Endothelial cell of umbilical vein (primary cell): ENCODE measurements around the gene IQSEC3.

ENCODE experiments used
- MYC ChIP-seq: IDR thresholded peaks from one replicate; pipeline ENCODE4 v1.6.1; 2011; ENCODE audit warnings: mild to moderate bottlenecking, low read depth, low read length
- TF ChIP-seq, protein P1 (sequence below), 2 donors: IDR thresholded peaks; 1 replicate in 1 of 2; 2 replicates in 1 of 2; pipeline ENCODE4 v1.5.1; 2011; ENCODE audit warnings: low read length in 2 of 2, mild to moderate bottlenecking in 2 of 2, moderate library complexity in 2 of 2, control low read depth in 1 of 2, inconsistent platforms in 1 of 2, low read depth in 1 of 2; ENCODE audit not compliant: insufficient read depth in 1 of 2; ENCODE audit errors: extremely low read depth in 1 of 2

DNA sequence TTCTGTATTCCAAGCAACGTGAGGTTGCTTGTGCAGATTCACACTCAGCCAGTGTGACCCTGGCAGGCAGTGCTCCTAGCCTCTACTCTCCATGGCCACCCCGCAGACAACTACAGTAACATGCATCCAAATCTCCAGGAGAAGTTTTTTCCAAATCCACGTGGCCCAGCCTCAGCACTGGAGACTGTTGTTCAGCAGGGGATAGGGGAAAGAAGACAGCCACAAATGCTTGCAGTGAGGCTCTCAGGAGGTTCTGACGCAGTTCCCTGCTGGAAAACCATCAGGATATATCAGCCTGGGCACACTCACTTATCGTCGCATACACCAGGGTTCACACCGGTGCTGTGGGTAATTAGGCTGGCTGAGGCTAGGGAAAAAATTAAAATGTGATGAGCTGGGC lies 16.2 kb downstream of the IQSEC3 start:
- TF ChIP-seq, protein P1, sequence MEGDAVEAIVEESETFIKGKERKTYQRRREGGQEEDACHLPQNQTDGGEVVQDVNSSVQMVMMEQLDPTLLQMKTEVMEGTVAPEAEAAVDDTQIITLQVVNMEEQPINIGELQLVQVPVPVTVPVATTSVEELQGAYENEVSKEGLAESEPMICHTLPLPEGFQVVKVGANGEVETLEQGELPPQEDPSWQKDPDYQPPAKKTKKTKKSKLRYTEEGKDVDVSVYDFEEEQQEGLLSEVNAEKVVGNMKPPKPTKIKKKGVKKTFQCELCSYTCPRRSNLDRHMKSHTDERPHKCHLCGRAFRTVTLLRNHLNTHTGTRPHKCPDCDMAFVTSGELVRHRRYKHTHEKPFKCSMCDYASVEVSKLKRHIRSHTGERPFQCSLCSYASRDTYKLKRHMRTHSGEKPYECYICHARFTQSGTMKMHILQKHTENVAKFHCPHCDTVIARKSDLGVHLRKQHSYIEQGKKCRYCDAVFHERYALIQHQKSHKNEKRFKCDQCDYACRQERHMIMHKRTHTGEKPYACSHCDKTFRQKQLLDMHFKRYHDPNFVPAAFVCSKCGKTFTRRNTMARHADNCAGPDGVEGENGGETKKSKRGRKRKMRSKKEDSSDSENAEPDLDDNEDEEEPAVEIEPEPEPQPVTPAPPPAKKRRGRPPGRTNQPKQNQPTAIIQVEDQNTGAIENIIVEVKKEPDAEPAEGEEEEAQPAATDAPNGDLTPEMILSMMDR (IDR thresholded peaks at IDR 0.05; ENCODE audit: extremely low read depth in 1 of 2, insufficient read depth in 1 of 2, low read depth in 1 of 2, low read length in 2 of 2): no peak
- TF ChIP-seq MYC: no peak
